MV-4-11 (cell line): Measurements from ENCODE around the gene CEACAM3.
"Not testable (repeated sequence)": the region's sequence is repeated elsewhere in the genome, so short reads cannot be mapped to it uniquely, and the experiment has no call there.

Experiments
- DNase-seq: peaks from one replicate; lab custom pipeline; 2025; lab: John Stamatoyannopoulos, UW

CEACAM3 gene

DNA sequence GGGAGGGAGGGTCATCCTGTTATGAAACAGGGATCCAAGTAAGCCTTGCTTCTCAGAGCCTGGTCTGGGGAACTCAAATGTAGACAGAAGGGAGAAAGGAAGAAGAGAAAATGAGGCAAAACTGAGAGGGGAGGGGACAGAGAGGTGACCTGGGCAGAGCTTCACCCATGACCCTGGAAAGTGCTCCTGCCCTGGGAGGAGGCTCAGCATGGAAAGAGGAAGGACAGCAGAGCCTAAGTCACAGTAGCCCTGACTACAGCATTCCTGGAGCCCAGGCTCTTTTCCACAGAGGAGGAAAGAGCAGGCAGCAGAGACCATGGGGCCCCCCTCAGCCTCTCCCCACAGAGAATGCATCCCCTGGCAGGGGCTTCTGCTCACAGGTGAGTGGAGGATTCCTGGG lies at the start of gene CEACAM3:
Gene CEACAM3, plus strand, starts transcription at position 226 of the 400 bp plus-strand sequence. Its CDS starts 91 bp downstream, at position 317.
- no peak for DNase-seq

DNA sequence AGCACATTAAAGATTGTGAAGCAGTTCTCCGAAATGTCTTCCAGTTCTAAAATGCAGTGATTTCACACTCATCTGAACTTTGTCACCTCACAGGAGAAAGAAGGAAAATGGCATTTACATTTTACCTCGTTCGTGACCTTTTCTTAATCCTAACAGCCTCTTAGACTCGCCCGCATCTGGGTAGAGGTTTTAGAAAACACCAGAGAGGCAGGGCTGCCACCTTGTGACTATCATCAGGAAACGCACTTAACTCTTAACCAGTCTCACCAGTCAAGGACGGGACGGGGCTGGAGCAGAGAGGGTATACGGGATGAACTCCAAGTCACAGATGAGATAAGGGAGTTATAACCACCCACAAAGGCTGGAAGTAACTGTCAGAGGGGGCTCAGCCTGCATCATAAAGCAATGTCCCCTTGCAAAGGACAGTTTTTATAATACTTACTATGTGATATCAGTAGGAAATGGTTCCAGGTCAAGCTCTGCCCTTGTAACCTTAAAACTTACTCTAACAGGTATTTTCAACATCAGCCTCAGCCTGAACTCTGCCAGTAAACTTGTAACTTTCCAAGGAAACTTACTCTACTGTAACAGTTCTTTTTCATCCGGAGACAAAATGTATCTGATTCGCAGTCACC lies 49.7 kb upstream of the CEACAM3 start:
- DNase-seq = peak; percentile 79

DNA sequence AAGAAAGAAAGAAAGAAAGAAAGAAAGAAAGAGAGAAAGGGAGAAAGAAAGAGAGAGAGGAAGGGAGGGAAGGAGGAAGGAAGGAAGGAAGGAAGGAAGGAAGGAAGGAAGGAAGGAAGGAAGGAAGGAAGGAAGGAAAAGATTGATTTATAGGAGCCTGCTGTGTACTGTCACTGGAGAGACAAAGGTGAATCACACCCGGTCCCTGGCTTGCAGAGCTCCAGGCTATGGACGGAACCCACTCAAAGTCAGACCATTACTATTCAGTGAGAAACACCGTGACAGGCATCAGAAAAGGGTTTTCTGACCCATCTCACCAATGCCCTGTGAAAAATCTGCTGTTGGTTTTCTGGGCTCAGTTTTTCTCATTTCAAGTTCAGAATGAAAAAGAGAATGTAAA lies 48.4 kb upstream of the CEACAM3 start:
- DNase-seq = no peak

DNA sequence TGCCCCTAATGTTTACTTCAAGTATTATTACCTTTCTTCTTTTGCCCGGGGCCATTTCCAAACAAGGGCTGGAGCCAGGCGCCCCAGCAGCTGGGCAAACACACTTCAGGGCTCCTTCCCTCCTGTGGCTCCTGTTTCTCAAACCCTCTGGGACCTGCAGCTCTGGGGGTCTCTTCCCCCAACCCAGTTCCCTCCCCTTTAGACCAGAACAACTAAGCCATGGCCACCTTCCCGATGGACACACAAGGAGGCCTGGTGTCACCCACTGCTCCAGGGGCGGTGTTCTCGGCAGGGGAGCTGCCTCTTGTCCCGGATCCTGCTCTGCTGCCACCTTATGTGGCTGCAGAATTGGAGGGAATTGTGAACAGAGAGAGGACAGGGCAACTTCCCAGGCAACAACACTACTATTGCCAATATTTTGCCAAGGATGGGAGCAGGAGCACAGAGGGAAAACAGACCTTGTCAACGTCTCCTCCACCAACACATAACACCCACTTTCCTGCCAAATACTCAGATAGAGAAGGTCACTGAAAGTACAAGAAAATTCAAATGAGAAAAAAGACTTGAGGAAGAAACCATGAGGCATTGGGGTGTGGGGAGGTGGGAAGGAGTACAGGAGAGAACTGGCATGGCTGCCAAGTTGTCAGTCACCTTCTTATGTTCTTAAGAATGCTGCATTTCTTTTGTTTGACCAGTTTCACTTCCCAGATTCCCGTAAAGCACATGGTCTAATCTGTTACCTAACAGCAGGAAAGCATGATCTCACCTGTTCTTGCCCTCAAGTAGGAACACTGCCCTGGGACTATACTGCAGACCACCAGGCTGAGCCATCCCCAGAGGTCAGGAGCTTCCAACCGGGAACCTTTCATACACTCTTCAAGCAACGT lies 45.9 kb upstream of the CEACAM3 start:
- peak; percentile 23 for DNase-seq

DNA sequence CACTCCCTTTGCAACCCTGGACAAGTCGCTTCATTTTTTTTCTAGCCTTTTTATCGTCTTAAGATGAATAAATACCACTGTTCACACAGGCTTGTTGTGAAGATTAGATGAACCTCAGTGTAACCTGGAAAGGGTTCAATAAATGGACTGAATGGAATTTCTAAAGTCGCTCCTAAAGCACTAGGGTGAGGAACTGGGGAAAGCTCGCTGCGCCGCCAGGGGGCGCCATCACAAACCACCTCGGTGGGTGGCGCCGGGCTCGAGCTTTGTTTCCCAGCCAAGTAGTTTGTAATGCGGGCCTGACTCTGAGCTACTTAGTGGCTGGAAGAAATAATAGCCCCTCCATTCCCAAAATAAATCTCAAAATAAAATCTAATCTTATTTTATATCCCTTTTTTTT lies 43.2 kb upstream of the CEACAM3 start:
- peak; percentile 64 for DNase-seq

DNA sequence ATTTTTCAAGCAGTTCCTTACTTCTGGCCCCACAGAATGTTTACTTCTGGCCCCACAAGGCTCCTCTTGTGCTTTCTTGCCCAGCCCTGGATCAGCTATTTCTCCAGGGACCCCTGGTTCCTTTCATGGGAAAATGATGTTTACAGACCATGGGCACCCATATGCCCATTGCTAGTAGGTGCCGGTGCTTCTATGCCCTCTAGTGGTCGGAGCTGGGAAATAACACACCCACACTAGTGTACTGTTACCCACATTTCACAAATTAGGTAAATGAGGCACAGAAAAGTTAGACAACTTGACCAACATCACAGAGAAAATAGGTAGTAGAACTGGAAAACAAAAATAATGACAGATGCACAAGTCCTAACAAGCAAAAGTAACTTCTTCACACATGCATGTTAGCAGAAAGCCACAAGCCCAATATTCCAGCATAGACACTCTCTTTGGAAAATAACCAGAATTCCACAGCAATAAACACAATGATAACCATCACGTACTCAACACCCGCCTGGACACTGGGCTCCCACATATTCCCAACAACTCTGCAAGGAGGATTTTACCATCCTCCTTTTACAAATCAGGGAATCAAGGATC lies 42.4 kb upstream of the CEACAM3 start:
- peak; percentile 63 for DNase-seq

DNA sequence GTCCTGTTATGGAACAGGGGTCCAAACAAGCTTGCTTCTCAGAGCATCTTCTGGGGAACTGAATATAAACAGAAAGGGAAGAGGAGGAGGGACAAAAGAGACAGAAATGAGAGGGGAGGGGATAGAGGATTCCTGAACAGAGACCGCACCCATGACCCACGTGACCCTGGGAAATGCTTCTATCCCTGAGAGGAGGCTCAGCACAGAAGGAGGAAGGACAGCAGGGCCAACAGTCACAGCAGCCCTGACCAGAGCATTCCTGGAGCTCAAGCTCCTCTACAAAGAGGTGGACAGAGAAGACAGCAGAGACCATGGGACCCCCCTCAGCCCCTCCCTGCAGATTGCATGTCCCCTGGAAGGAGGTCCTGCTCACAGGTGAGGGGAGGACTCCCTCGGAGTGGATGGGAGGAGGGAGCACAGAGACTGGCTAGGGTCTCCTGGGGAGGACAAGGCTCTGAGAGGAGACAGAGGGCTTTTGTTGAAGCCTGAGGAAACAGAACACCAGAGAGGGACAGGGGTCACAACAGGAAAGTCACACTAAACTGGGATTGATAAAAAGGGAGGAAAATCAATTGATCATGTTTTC lies 41.0 kb upstream of the CEACAM3 start, which contains the start of gene CEACAM6:
Gene CEACAM6, plus strand, starts transcription at position 203 of the 586 bp plus-strand sequence. Its CDS starts 109 bp downstream, at position 312.
- no peak for DNase-seq

DNA sequence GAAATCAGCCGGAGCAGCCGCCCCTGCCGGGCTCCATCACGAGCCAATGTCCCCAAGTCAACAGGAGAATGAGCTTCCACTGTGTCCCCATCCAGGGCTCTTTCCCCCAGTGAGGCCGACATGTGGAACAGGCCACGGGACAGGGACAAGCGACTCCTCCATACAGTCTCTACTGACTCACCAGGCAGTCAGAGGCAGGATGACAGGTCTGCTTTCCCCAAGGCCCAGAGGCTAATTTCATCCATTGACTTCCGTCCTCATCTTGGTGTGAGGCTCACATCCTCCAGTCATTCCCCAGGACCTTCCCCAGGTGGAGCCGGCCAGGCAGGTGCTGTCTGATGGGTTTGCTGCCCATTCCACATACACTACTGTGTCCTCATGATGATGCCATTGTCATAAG lies 37.5 kb upstream of the CEACAM3 start:
- DNase-seq = no peak

DNA sequence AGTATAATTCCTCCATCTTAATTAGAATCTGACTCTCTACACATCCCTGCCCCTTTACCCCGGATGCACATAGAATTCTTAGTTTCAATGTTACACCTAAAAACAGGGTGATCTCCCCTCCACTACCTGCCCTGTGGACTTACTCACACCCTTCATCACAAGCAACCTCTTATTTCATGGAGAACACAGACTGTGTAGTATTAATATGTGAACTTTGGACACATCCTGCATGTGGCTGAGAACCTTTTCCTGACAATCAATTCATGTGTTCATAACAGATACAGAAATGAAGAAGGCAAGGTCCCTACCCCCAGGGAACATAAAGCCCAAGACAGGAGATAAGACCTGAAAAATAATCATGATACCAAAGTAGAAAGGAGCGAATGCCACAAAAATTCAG lies 29.3 kb upstream of the CEACAM3 start:
- no peak for DNase-seq

DNA sequence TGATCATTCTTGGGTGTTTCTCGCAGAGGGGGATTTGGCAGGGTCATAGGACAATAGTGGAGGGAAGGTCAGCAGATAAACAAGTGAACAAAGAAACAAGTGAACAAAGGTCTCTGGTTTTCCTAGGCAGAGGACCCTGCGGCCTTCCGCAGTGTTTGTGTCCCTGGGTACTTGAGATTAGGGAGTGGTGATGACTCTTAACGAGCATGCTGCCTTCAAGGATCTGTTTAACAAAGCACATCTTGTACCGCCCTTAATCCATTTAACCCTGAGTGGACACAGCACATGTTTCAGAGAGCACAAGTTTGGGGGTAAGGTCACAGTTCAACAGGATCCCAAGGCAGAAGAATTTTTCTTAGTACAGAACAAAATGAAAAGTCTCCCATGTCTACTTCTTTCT lies 28.3 kb upstream of the CEACAM3 start:
- DNase-seq = not testable (repeated sequence)

DNA sequence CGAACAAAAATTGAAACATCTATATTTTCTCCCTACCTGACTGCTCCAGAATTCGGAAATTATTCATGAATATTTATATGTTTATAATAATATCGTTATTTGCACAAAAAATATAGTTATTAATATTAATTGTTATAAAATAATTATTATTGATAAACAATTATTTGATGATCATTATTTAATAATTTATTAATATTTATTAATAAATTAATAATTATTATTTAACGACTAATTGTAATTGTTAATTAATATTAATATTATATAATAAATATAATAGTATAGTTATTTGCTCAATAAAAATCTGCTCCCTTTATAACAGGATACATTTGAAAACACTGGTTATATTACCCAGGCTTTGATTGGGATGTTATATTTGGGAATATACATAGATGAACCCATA lies 26.8 kb upstream of the CEACAM3 start:
- DNase-seq = no peak

DNA sequence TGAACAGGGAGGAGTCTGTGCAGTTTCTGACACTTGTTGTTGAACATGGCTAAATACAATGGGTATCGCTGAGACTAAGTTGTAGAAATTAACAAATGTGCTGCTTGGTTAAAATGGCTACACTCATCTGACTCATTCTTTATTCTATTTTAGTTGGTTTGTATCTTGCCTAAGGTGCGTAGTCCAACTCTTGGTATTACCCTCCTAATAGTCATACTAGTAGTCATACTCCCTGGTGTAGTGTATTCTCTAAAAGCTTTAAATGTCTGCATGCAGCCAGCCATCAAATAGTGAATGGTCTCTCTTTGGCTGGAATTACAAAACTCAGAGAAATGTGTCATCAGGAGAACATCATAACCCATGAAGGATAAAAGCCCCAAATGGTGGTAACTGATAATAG lies 25.0 kb upstream of the CEACAM3 start:
- DNase-seq = no peak

DNA sequence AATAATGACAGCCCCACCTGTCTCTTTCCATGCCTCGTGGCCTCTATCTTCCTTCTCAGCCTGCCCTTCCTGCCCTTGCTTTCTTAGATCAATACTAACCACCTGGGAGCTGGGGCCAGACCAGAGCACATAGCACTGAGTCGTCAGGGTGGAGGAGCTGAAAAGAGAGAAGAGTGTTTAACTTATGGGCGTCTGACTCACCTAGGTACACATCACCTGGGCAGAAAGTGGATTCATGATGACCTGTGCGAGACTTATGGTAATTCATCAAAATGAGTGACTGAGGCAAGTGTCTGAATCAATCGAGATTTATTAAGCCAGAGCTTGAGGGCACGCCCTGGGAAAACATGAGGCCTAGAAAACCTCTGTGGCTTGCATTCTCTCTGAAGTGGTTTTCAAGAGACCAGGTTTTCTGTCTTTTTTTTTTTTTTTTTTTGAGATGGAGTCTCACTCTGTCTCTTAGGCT lies 21.8 kb upstream of the CEACAM3 start:
- no peak for DNase-seq

DNA sequence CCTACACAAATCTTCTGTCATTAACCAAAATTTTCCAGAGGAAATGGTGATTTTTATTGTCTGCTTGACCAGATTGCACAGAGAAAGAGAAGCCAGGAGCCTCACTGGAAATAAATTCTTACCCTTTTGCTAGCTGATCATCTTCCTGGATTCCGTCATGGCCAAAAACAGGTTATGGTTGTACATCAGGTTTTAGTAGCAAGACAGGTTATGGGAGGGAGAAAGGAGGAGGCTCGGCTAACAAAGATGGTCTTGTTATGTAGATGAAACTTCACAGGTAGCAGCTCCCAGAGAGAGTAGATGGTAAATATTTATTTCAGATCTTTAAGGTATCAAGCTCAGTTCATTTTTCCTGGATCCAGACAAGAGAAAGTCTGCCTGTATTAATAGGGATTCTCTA lies 19.7 kb upstream of the CEACAM3 start:
- no peak for DNase-seq

DNA sequence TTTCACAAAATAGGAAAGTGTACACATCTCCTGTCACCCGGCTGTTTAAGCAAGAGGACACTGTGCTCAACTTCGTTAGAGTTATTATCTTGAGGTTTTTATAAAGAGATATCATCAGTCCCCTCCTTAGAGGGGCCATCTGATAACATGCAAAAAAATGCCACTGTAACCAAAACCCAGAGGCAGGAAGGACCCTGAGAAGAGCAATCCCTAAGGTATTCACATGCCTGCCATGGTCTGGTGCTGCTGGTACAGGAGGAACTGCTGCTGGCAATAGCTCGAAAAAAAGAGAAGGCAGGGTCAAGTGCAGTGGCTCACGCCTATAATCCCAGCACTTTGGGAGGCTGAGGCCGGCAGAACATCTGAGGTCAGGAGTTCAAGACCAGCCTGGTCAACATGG lies 12.8 kb upstream of the CEACAM3 start:
- DNase-seq = peak; percentile 59

DNA sequence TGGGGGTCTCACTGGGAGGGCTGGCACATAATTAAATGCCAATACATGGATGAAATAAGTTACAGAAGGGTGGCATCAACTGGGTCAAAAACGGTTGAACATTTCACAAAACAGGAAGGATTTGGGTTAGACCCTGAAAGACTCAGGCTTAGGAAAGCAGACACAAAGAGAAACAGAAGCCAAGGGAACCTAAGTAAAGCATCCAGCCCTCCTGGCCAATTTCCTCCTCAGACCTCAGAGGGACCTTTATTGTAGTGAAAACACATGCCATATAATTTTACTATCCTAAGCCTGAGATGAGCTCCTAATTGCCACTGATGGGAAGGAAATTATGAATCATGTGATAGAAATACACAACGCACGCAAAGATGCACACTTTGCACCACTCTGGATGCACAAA lies 12.1 kb upstream of the CEACAM3 start:
- peak; percentile 84 for DNase-seq

DNA sequence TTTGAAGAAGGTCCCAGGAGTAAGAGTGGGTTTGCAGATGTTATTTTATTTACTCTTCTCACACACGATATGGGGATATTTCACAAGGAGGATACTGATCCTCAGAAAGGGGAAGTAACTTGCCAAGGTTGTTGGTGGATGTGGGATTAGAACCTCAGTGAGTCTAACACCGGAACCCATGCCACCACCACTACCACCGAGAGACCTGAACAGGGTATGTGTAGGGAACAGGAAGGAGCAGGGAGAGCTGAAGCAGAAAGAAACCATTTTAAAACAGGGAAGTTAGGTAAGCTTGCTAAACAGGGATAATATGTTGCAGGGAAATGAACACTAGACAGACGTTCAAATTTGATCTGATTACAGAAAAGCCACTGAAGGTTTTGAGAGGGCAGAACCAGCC lies 11.6 kb upstream of the CEACAM3 start:
- peak; percentile 99 for DNase-seq

DNA sequence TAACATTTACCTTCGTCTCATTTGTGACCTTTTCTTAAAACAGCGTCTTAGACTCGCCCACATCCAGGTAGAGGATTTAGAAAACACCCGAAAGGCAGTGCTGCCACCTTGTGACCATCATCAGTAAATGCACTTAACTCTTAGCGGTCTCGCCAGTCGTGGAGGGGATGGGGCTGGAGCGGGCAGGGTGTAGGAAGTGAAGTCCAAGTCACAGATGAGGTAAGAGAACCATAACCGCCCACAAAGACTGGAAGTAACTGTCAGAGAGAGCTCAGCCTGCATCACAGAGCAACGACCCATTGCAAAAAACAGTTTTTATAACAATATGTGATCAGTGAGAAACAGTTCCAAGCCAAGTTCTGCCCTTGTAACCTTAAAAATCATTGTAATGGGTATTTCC lies 10.7 kb upstream of the CEACAM3 start:
- DNase-seq = peak; percentile 96

DNA sequence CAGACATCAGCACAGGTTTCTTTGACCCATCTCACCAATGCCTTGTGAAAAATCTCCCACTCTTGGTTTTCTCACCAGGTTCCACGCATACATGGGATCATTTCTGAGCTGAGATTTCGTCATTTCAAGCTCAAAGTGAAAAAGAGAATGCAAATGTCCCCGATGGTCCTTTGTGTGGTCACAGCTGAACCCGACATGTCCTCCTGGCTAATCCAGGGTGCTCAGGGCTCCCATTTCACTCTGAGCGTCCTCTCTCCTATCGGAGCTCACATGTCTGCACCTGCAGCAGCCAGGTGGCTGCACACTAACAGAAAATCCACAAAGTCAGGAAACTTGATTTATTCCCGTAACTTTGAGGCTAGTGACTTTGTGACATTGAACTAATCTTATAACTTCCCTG lies 9.3 kb upstream of the CEACAM3 start:
- DNase-seq = no peak

DNA sequence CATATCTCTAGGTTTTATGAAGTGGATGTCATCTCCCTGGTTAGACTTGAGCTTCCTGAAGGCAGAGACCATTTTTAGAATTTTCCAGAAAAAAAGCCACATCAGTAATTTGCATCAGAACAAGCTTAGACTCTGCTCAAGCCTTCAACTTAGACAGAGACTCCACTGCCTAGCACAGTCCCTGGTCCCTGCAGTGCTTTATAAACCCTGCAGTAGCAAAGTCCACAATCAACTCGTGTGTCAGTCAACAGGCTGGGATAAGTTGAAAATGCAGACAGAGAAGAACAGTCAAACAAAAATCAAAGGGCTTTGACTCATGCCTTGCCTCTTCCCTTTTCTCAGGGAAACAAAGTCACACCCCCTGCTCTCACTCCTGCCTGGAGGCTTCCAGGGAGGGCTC lies 7.9 kb upstream of the CEACAM3 start:
- DNase-seq = not testable (repeated sequence)

DNA sequence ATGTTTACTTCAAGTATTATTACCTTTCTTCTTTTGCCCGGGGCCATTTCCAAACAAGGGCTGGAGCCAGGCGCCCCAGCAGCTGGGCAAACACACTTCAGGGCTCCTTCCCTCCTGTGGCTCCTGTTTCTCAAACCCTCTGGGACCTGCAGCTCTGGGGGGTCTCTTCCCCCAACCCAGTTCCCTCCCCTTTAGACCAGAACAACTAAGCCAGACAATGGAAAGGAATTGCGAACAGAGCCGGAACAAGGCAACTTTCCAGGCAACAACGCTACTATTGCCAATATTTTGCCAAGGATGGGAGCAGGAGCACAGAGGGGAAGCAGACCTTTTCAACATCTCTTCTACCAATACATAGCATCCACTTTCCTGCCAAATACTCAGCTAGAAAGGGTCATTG lies 7.3 kb upstream of the CEACAM3 start:
- DNase-seq = not testable (repeated sequence)
